K562 (cell line): ENCODE data around the gene SLC25A1. TPM values are rescaled to one million over a fixed set of nuclear protein-coding genes. Genes with fewer than 3 reads are reported as not detected.

Source experiments
- E2F6 ChIP-seq, 2 experiments: IDR thresholded peaks; 2 replicates each; pipeline ENCODE4 v1.6.1; 2011; ENCODE audit warnings: borderline replicate concordance in 1 of 2, control low read depth in 1 of 2, low read depth in 1 of 2, low read length in 1 of 2, mild to moderate bottlenecking in 1 of 2, mixed read lengths in 1 of 2, moderate library complexity in 1 of 2; ENCODE audit not compliant: insufficient read depth in 1 of 2, insufficient read length in 1 of 2, poor library complexity in 1 of 2, severe bottlenecking in 1 of 2; ENCODE audit errors: extremely low read depth in 1 of 2
- ELF1 ChIP-seq: fragments of 200-800 bp; sonication (Bioruptor generic); IDR thresholded peaks from 2 replicates; pipeline ENCODE4 v1.6.1; 2016; ENCODE audit warnings: missing genetic modification characterization, missing compliant biosample characterization
- GATA2 ChIP-seq: sonication (generic); formaldehyde crosslinking; IDR thresholded peaks from 2 replicates; pipeline ENCODE4 v1.4.0; 2020; ENCODE audit warnings: mild to moderate bottlenecking, missing genetic modification reagents
- NCOR1 ChIP-seq: fragments of 450-650 bp; IDR thresholded peaks from 2 replicates; pipeline ENCODE4 v1.6.1; 2016; ENCODE audit warnings: mild to moderate bottlenecking, moderate library complexity
- REST ChIP-seq, 2 experiments: fragments of 450-650 bp; formaldehyde crosslinking in 1 of 2; IDR thresholded peaks; 2 replicates each; pipeline versions ENCODE4 v1.4.0 to v1.6.1; 2014 to 2020; ENCODE audit warnings: mild to moderate bottlenecking in 2 of 2, borderline replicate concordance in 1 of 2, low read depth in 1 of 2
- RNF2 ChIP-seq: sonication (generic); IDR thresholded peaks from 2 replicates; pipeline ENCODE4 v1.6.1; 2016
- TFAM ChIP-seq: fragments of 250-450 bp; sonication (Bioruptor Pico); conservative IDR thresholded peaks from 2 replicates; pipeline ENCODE4 v1.5.0; 2021; ENCODE audit warnings: mild to moderate bottlenecking, moderate library complexity
- ZNF589 ChIP-seq: fragments of 200-800 bp; sonication (Bioruptor generic); IDR thresholded peaks from 2 replicates; pipeline ENCODE4 v1.6.1; 2016; ENCODE audit warnings: low read depth, missing genetic modification characterization, missing compliant biosample characterization
- ZNF668 ChIP-seq: fragments of 250-450 bp; sonication (Bioruptor Pico); IDR thresholded peaks from 2 replicates; pipeline ENCODE4 v1.8.0; 2022; ENCODE audit warnings: mild to moderate bottlenecking, inconsistent platforms
- polyA plus RNA-seq, 8 experiments: library from polyadenylated mRNA; depleted of rRNA in 4 of 8; stranded (reverse) in 5 of 8; unstranded in 3 of 8; fragments of >200 nt; fragmentation: Nextera tagmentation in 2 of 8; fragmentation: Illumina TruSeq in 1 of 8; extraction: Ambion mirVana in 2 of 8; extraction: Trizol in 1 of 8; gene quantifications; 2 replicates each; pipeline versions ENCODE4 v1.2.1 to v1.2.3, GENCODE V29; 2011 to 2014; ENCODE audit warnings: inconsistent platforms in 1 of 8, missing spikeins in 1 of 8
- total RNA-seq, 7 experiments: library from RNA; depleted of rRNA in 6 of 7; stranded (reverse); fragments of >200 nt in 6 of 7; fragmentation: Illumina TruSeq in 2 of 7; extraction: Trizol in 2 of 7; gene quantifications; 2 replicates each; pipeline versions ENCODE4 v1.2.1 to v1.2.3, GENCODE V29; 2011 to 2021; ENCODE audit warnings: low replicate concordance in 1 of 7

Gene SLC25A1
- total and polyA plus RNA-seq, 9 of the 15 experiments (the other 6 are each of a cell fraction or from before 2014, with no cell fraction given) = 11.0 to 408 (median 110) TPM

- TF ChIP-seq E2F6 (IDR thresholded peaks at IDR 0.05; ENCODE audit: borderline replicate concordance in 1 of 2, extremely low read depth in 1 of 2, insufficient read depth in 1 of 2, insufficient read length in 1 of 2, low read depth in 1 of 2, low read length in 1 of 2, poor library complexity in 1 of 2, severe bottlenecking in 1 of 2) (peak in 1 of 2 experiments; percentile 39), ZNF668 (CRISPR knock-in tag) (no peak), GATA2 (no peak), REST (IDR thresholded peaks at IDR 0.05; ENCODE audit: borderline replicate concordance) (no peak), REST (CRISPR knock-in tag; IDR thresholded peaks at IDR 0.05; ENCODE audit: low read depth) (0 out of 2 replicates have a peak, but pooled peaks have one; percentile 47), RNF2 (no peak), ELF1 (tag) (no peak; the same call in 1 of the 2 replicates), ZNF589 (no peak; the same call in 1 of the 2 replicates), TFAM (CRISPR knock-in tag) (no peak), NCOR1 (no peak)
Measured at GRCh38 chr22:19218541-19219233, 40.2 kb upstream of the SLC25A1 start (continued).
